ENCODE measurements around the gene JADE2.

GRCh38 chr5:134503088-134503936, 22.2 kb upstream of the JADE2 start:
- TF ChIP-seq CTCF (IDR thresholded peaks at IDR 0.05) (no peak), POLR2A (IDR thresholded peaks at IDR 0.05) (no peak), POLR2AphosphoS5 (IDR thresholded peaks at IDR 0.05) (peak; percentile 21 to 74 (median 26))

All from stomach (tissue), 4 donors.